Stimulated activated CD8-positive, alpha-beta memory T cell treated with anti-CD3 and anti-CD28 coated beads, Interleukin-12 subunit alpha, Interleukin-12 subunit beta, amount 100 ng/mL, for 1 hour (primary cell): ENCODE results near the gene GOSR2.
A peak's percentile ranks its signal among the peaks of the same experiment; 100 is the strongest.

Experiments used
- DNase-seq: peaks from one replicate; pipeline ENCODE4 v3.0.0-alpha.2; 2020; ENCODE audit warnings: low read depth

GOSR2 gene

GRCh38 chr17:46922804-46923635, at the start of gene GOSR2:
GOSR2 (plus strand) TSS chr17:46923160; CDS start chr17:46923193, 33 bp downstream.
- peak; percentile 79 for DNase-seq

GRCh38 chr17:46873941-46874645, 48.9 kb upstream of the GOSR2 start:
- DNase-seq: no peak

GRCh38 chr17:46874906-46875305, 48.1 kb upstream of the GOSR2 start:
- no peak for DNase-seq

GRCh38 chr17:46875849-46876352, 47.1 kb upstream of the GOSR2 start:
- no peak for DNase-seq

DNA sequence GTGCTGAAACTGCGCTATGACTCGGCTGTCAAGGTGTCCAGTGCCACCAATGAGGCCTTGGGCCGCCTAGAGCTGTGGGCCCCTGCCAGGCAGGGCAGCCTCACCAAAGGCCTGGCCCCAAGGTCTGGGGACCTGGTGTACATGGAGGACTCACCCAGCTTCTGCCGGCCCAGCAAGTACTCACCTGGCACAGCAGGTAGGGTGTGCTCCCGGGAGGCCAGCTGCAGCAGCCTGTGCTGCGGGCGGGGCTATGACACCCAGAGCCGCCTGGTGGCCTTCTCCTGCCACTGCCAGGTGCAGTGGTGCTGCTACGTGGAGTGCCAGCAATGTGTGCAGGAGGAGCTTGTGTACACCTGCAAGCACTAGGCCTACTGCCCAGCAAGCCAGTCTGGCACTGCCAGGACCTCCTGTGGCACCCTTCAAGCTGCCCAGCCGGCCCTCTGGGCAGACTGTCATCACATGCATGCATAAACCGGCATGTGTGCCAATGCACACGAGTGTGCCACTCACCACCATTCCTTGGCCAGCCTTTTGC, 46.5 kb upstream of the GOSR2 start:
- no peak for DNase-seq

GRCh38 chr17:46876926-46877325, 46.0 kb upstream of the GOSR2 start:
- no peak for DNase-seq

DNA sequence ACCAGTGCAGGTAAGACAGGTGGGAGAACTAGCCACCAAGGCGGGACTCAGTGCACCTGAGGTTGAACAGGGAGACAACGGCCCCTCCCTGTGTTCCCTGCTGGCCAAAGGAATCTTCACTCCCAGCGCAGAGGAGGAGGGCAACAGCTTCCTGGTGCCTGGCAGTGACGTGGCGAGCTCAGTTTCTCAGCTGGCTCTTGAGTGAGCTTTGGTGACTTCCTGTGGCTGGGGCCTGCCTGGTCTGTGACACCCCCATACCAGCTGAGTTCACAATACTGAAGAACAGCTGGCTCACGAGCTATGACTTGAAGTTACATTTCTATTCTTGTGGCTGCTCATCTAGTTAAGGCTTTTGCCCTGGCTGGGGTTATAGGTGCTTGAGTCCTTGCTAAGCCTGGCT, 45.5 kb upstream of the GOSR2 start:
- DNase-seq: no peak

GRCh38 chr17:46878055-46878454, 44.9 kb upstream of the GOSR2 start:
- DNase-seq: no peak

DNA sequence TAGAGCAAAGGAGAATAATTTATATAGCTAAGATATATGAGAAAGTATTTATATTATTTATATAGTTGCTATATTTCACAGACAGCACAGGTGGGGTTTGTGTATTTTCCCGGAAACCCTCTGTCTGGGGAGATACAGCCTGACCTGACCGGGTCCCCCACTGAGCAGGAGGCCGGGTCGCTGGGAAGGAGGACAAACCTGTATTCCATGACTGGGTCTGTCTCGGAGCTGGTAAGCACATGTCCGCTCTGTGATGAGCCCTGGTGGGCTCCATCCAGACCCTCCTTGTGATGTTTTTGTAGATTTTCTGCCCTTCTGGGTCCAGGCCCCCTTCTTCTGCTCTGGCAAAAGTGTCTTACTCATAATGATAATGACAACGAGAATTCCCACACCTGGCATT, 43.9 kb upstream of the GOSR2 start:
- no peak for DNase-seq

- DNase-seq: no peak
Observed at GRCh38 chr17:46881015-46881414, 41.9 kb upstream of the GOSR2 start.

GRCh38 chr17:46882666-46883065, 40.3 kb upstream of the GOSR2 start:
- no peak for DNase-seq

GRCh38 chr17:46883871-46884520, 39.0 kb upstream of the GOSR2 start:
- no peak for DNase-seq

GRCh38 chr17:46884552-46884951, 38.4 kb upstream of the GOSR2 start:
- no peak for DNase-seq

DNA sequence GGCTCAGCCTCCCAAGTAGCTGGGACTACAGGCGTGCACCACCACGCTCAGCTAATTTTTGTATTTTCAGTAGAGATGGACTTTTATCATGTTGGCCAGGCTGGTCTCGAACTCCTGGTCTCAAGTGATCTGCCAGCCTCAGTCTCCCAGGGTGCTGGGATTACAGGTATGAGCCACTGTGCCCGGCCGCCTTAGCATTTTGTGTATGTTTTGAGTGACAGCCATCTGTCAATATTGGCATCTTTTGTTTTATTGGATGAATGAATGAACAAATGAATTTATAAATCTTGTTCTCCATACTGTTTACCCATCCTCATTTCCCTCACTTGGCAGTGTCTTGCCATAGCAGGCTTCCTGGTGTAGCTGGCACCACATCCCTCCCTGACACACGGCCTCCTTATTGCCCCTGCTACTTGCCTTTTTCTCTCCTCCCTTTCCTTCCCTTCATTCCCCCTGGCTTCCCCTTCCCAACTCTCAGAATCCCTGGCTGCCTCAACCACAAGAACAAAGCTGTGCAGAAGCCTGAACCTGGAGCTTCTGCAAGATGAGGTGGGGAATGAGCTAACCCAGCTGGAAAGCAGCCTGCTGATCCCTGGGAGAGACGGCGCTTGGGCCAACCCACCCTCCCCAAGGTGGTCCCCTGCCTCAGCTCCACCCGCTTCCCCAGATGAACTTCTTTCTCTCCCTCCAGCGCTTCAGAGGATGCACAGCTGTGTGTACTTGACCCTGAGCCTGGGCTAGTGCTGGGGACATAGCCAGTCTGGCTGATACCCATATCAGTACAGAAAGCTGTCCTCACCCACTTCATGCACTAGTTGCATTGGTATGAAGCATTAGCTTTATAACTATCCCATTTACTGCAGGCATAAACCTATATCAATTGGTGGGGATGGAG, 37.3 kb upstream of the GOSR2 start:
- no peak for DNase-seq

DNA sequence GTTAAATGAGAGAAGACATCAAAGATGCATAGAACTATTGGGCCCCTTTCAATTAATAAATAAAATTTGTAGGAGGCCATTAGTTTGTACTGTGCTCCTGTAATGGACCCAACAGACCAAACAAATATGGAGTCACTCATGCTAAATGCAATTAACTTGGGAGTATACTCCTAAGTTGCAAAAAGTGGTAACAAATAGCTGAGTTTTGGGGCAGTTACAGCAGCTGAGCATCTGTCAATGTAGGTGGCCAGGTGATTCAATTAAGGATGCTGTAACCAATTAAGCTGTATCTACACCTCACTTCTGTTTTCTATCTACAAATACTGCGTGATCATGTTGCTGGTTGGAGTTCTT, 36.7 kb upstream of the GOSR2 start:
- no peak for DNase-seq

GRCh38 chr17:46887717-46888116, 35.2 kb upstream of the GOSR2 start:
- DNase-seq: no peak

DNA sequence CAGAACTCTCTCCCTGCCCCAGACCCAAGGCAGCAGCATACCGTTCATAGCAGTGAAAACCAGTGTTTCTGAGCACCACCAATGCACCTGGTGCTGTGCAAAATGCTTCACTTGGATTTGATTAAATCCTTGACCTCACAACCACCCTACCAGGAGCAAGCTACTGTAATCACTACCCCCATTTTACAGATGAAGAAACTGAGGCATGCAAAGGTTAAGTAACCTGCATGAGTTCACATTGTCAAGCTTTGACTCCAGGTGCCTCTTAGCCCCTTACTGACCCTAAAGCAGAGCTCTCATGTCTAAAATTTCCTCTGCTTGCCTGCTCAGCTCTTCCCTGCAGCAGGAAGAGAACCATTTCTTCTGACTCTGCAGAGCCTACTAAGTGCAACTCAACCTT, 34.2 kb upstream of the GOSR2 start:
- DNase-seq: no peak

- DNase-seq: no peak
Observed at GRCh38 chr17:46889519-46889918, 33.4 kb upstream of the GOSR2 start.

DNA sequence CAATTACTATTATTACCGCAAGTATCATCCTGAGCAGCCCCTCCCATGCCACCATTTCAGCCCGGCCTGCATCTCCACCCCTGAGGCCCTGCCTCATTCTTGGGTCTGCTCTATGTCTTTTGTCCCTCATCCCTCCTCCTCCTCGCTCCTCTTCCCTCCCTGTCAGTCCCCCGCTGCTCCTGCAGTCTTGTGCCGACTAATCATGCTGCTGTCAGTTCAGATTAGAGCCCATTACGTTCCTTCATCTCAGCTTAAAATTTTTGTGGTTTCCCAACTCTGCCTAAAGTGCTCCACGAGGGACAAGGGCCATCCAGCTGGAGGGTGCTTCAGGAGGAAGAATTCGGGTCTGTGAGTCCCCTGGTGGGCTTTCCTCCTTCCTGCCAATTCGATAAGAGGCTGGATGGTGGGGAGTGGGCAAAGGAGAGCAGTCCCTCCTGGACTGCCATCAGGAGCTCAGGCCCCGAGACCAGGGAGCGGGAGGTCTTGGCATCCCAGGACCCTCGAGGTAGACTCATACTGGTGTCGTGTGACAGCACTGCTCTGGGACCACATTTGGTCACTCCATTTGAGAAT, 32.9 kb upstream of the GOSR2 start:
- no peak for DNase-seq

GRCh38 chr17:46890638-46891037, 32.3 kb upstream of the GOSR2 start:
- no peak for DNase-seq

DNA sequence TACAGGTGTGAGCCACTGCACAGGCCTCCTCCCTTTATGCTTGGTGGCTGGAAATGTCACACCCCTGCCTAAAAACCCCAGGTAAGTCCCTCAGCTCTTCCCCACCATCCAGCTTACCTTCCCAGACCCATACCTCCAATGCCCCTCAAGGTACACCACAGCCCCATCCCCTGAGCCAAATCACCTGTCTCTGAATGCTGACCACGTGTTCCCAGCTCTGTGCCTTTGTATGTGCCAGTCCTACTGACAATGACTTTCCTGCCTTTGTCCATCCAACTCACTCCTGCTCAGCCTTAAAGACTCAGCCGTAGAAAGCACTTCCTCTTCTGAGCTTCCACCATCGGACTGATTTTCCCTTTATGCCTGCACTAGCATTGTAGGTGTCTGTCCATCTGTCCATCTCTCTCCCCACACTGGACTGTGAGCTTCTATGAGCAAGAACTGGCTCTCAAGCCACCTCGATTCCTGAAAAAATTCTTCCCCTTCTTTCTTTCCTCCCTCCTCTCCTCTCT, 30.7 kb upstream of the GOSR2 start:
- DNase-seq: no peak
